SK-N-SH (cell line): ENCODE data around the gene SLC22A7. TPM values are rescaled to one million over a fixed set of nuclear protein-coding genes. Genes with fewer than 3 reads are reported as not detected.

ENCODE experiments used
- CTCF ChIA-PET: fragments of 300-600, 350-600 bp; formaldehyde crosslinking; extraction: SDS; loops from one replicate; lab custom pipeline; 2021; lab: Yijun Ruan, JAX
- POLR2A ChIA-PET: fragments of 350-600 bp; sonication (Branson Sonifier 250); formaldehyde crosslinking; extraction: SDS; loops from one replicate; lab custom pipeline; 2020; ENCODE audit warnings: antibody characterized with exemption, inconsistent platforms; lab: Yijun Ruan, JAX
- DNase-seq: peaks from one replicate; pipeline ENCODE4 v3.0.0; 2012
- H2AFZ ChIP-seq: fragments of 200-600 bp; sonication (generic); 2 replicates; pipeline ENCODE4 v1.8.1; 2016; ENCODE audit warnings: antibody characterized with exemption, mild to moderate bottlenecking, low read depth
- H3F3A ChIP-seq: fragments of 200-600 bp; sonication (generic); replicated peaks from 2 replicates; pipeline ENCODE3; 2016; ENCODE audit warnings: antibody characterized with exemption, mild to moderate bottlenecking; ENCODE audit not compliant: insufficient read depth
- H3K27ac ChIP-seq, 2 experiments: fragments of 200-500 bp in 1 of 2; fragments of 200-600 bp in 1 of 2; sonication (Bioruptor generic) in 1 of 2; sonication (generic), shearing (Covaris generic) in 1 of 2; 2 replicates each; pipeline versions ENCODE4 v1.5.1 to v1.6.1; 2014 to 2016; ENCODE audit warnings: low read depth in 2 of 2, inconsistent platforms in 1 of 2, low read length in 1 of 2, mild to moderate bottlenecking in 1 of 2, mixed read lengths in 1 of 2
- H3K27me3 ChIP-seq: fragments of 200-600 bp; sonication (generic), shearing (Covaris generic); 2 replicates; pipeline ENCODE4 v1.6.1; 2016; ENCODE audit warnings: mixed run types; ENCODE audit not compliant: insufficient read depth
- H3K36me3 ChIP-seq, 2 experiments: fragments of 200-500 bp in 1 of 2; fragments of 200-600 bp in 1 of 2; sonication (Bioruptor generic) in 1 of 2; sonication (generic) in 1 of 2; replicated peaks in 1 of 2; 2 replicates each; pipeline versions ENCODE3 to v1.5.1; 2014 to 2016; ENCODE audit warnings: low read length in 1 of 2, mild to moderate bottlenecking in 1 of 2; ENCODE audit not compliant: insufficient read depth in 2 of 2, control insufficient read depth in 1 of 2
- H3K4me1 ChIP-seq, 2 experiments: fragments of 200-500 bp in 1 of 2; fragments of 200-600 bp in 1 of 2; sonication (Bioruptor generic) in 1 of 2; sonication (generic), shearing (Covaris generic) in 1 of 2; 2 replicates each; pipeline versions ENCODE4 v1.5.1 to v1.6.1; 2014 to 2016; ENCODE audit warnings: low read depth in 1 of 2, low read length in 1 of 2, mixed run types in 1 of 2; ENCODE audit not compliant: insufficient read depth in 2 of 2, control insufficient read depth in 1 of 2
- H3K4me2 ChIP-seq: fragments of 200-600 bp; sonication (generic), shearing (Covaris generic); 2 replicates; pipeline ENCODE4 v1.6.1; 2017; ENCODE audit warnings: mixed run types
- H3K4me3 ChIP-seq, 2 experiments: fragments of 200-500 bp in 1 of 2; fragments of 200-600 bp in 1 of 2; sonication (Bioruptor generic) in 1 of 2; sonication (generic), shearing (Covaris generic) in 1 of 2; 2 replicates each; pipeline versions ENCODE4 v1.5.1 to v1.8.1; 2014 to 2016; ENCODE audit warnings: low read depth in 2 of 2, inconsistent platforms in 1 of 2, low read length in 1 of 2, mild to moderate bottlenecking in 1 of 2, mixed read lengths in 1 of 2, moderate library complexity in 1 of 2
- H3K79me2 ChIP-seq: fragments of 200-600 bp; sonication (generic); 2 replicates; pipeline ENCODE4 v1.8.1; 2017; ENCODE audit warnings: mild to moderate bottlenecking; ENCODE audit not compliant: insufficient read depth
- H3K9ac ChIP-seq: fragments of 200-600 bp; sonication (generic); 2 replicates; pipeline ENCODE4 v1.6.1; 2017; ENCODE audit warnings: mixed run types
- H3K9me2 ChIP-seq: fragments of 200-600 bp; sonication (generic); 2 replicates; pipeline ENCODE4 v1.6.1; 2017; ENCODE audit warnings: mixed run types
- H3K9me3 ChIP-seq: fragments of 200-600 bp; sonication (generic); 2 replicates; pipeline ENCODE4 v1.6.1; 2017; ENCODE audit warnings: mixed run types, mild to moderate bottlenecking, moderate library complexity
- H4K20me1 ChIP-seq: fragments of 200-600 bp; sonication (generic); 2 replicates; pipeline ENCODE4 v1.6.1; 2017; ENCODE audit warnings: mild to moderate bottlenecking, mixed run types; ENCODE audit not compliant: insufficient read depth
- EP300 ChIP-seq, 2 experiments: IDR thresholded peaks; 2 replicates each; pipeline versions ENCODE4 v1.4.0 to v1.6.1; 2012; ENCODE audit warnings: borderline replicate concordance in 1 of 2, low read depth in 1 of 2, low read length in 1 of 2
- FOXJ3 ChIP-seq: sonication (generic); formaldehyde crosslinking; IDR thresholded peaks from 2 replicates; pipeline ENCODE4 v1.5.1; 2020; ENCODE audit warnings: mild to moderate bottlenecking, missing genetic modification reagents
- GATA2 ChIP-seq: sonication (generic); formaldehyde crosslinking; IDR thresholded peaks from 2 replicates; pipeline ENCODE4 v1.5.0; 2020; ENCODE audit warnings: mild to moderate bottlenecking, missing genetic modification reagents
- MEF2A ChIP-seq: IDR thresholded peaks from 2 replicates; pipeline ENCODE4 v1.4.0; 2012; ENCODE audit warnings: low read depth, borderline replicate concordance
- MXI1 ChIP-seq: IDR thresholded peaks from 2 replicates; pipeline ENCODE4 v1.6.1; 2012; ENCODE audit warnings: mild to moderate bottlenecking, low read depth, low read length, improper control_type of control experiment
- NRF1 ChIP-seq: IDR thresholded peaks from 2 replicates; pipeline ENCODE4 v1.6.1; 2012; ENCODE audit warnings: low read depth, mild to moderate bottlenecking, low read length
- POLR2AphosphoS5 ChIP-seq: IDR thresholded peaks from 2 replicates; pipeline ENCODE4 v1.6.1; 2012; ENCODE audit warnings: low read depth, low read length
- RXRA ChIP-seq: IDR thresholded peaks from 2 replicates; pipeline ENCODE4 v1.4.0; 2012; ENCODE audit warnings: low read depth, mild to moderate bottlenecking, borderline replicate concordance
- SMC3 ChIP-seq: IDR thresholded peaks from 2 replicates; pipeline ENCODE4 v1.6.1; 2012; ENCODE audit warnings: low read depth, low read length, improper control_type of control experiment
- TAF1 ChIP-seq: IDR thresholded peaks from 2 replicates; pipeline ENCODE4 v1.6.1; 2012; ENCODE audit warnings: low read depth, mild to moderate bottlenecking, low read length, moderate library complexity, borderline replicate concordance
- TCF12 ChIP-seq: IDR thresholded peaks from 2 replicates; pipeline ENCODE4 v1.4.0; 2012
- WGBS: methylation state at CpG from one replicate; pipeline ENCODE4 v1.1.6; 2017; ENCODE audit warnings: low lambda C conversion rate; 5-methylcytosine and 5-hydroxymethylcytosine counted together
- polyA plus RNA-seq, 3 experiments: library from polyadenylated mRNA; depleted of rRNA; stranded (reverse); fragments of >200 nt; gene quantifications; 2 replicates each; pipeline ENCODE4 v1.2.3, GENCODE V29; 2012
- TF ChIP-seq, protein P1 (sequence below): fragments of 150-350 bp; IDR thresholded peaks from 2 replicates; pipeline ENCODE4 v1.6.1; 2016; ENCODE audit warnings: mild to moderate bottlenecking, low read depth, low read length
- TF ChIP-seq, protein P2 (sequence below): IDR thresholded peaks from 2 replicates; pipeline ENCODE4 v1.6.1; 2012; ENCODE audit warnings: mild to moderate bottlenecking, low read depth, low read length, moderate library complexity
- TF ChIP-seq, protein P3 (sequence below): IDR thresholded peaks from 2 replicates; pipeline ENCODE4 v1.4.0; 2012; ENCODE audit warnings: low read depth, borderline replicate concordance

SLC22A7 gene
- polyA plus RNA-seq, 1 of the 3 experiments (the other 2 are of a cell fraction) = not detected

DNA sequence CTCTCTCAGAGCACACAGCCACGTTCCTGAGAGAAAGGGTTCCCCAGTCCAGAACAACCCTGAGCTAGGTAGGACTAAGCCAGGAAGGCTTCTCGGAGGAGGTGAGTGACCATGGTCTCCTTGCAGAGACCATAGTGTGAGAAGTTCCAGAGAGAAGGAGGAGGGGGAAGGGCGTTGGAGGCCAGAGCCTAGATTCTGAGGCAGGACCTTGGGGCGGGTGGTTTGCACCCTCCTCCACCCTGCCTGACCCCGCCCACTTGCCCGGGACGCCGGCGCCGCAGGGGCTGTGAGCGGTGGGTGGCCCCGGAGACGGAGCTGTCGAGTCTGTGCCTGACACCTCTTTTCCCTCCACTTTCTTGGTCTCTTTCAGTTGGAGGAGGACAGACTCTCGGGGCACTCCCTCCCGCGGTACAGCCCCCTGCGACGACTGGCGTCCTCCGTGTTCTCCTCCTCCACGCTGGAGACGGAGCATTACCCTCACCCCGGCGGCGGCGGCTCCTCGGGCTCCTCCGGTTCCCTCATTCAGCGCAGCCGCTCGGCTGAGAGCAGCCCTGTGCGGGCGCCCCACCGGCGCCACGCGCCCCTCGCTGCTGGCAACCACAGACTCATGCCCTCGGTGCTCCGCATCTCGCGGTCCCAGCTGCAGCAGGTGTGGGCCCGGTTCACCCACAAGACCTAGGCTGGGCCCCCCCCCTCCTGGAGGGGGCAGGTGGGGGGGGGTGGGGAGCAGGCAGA lies 28.6 kb upstream of the SLC22A7 start:
- H3K9me3 ChIP-seq = no peaks in the 10 kb centered on the region
- peaks cover 0 to 17% of the 10 kb centered on the region in 2 experiments; a peak in 1 of 4 replicates for H3K4me1 ChIP-seq
- H3K9me2 ChIP-seq = no peaks in the 10 kb centered on the region
- H3K9ac ChIP-seq = no peak overlapping the region
- H4K20me1 ChIP-seq = no peaks in the 10 kb centered on the region
- CTCF ChIA-PET = interaction anchor here (0.6 to 2.4 kb wide), 3 partner anchors 23 to 181 kb away, joined by 3 to 8 read pairs (median 3); partner anchors contain the start of gene DNPH1
- TF ChIP-seq EP300 (IDR thresholded peaks at IDR 0.05; ENCODE audit: borderline replicate concordance in 1 of 2, low read depth in 1 of 2, low read length in 1 of 2) (no peak), MEF2A (no peak), MXI1 (no peak), GATA2 (CRISPR knock-in tag) (no peak), FOXJ3 (no peak), POLR2AphosphoS5 (no peak), NRF1 (no peak), TCF12 (no peak)
- POLR2A ChIA-PET = no interaction called here
- no peak for DNase-seq
- H3K4me2 ChIP-seq = no peak overlapping the region
- H3K4me3 ChIP-seq = no peak overlapping the region
- H3F3A ChIP-seq = no peaks in the 10 kb centered on the region
- H3K36me3 ChIP-seq = no peaks in the 10 kb centered on the region
- H2AFZ ChIP-seq = no peak overlapping the region
- 94% methylated on average over 27 of the region's 44 CpGs for WGBS
- H3K79me2 ChIP-seq = no peaks in the 10 kb centered on the region
- no peaks in the 10 kb centered on the region for H3K27me3 ChIP-seq
- H3K27ac ChIP-seq = no peak overlapping the region

DNA sequence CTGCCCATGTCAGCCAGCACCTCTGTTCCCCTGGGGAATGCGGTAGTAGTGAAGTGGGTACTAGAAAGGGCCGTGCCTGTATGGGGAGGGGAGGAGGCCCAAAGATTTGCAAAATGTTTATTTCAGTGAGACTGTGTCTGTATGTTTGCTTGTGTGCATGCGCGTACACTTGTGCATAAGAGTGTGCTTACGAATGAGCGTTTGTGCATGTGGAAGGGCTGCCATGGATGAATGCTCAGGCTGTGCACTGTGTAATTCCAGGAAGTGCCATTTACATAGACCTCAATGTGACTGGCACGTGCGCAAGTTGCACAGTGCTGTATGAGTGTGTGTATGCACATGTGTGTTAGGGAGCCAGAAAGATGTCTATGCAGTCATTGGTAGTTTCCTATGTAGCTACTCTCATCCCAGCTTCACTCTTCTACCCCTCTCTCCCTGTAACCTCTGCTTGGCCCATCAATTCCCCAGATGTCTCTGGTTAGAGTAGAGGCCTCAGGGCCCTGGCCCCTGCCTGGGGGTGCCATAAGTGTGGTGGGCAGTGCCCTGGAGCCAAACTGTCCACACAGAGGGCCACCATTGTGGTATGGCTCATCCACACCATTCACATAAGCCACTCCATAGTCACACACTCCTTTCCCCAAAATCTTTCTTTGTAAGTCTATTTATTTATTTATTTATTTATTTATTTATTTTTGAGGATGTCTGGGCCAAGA lies 26.8 kb upstream of the SLC22A7 start:
- POLR2A ChIA-PET = no interaction called here
- 94% methylated on average over 8 of the region's 8 CpGs for WGBS
- CTCF ChIA-PET = interaction anchor here (0.7 kb wide), 1 partner anchor 50 kb away, joined by 3 read pairs; no protein-coding TSS in a partner anchor
- Histone ChIP-seq H3K79me2 (no peaks in the 10 kb centered on the region), H3K4me2 (no peak overlapping the region), H3K4me1 (peaks cover 0 to 20% of the 10 kb centered on the region in 2 experiments; a peak in 1 of 4 replicates), H3K27me3 (no peaks in the 10 kb centered on the region), H3K27ac (no peak overlapping the region), H2AFZ (no peak overlapping the region), H3K9ac (no peak overlapping the region), H3K9me2 (no peaks in the 10 kb centered on the region), H3K9me3 (no peaks in the 10 kb centered on the region), H3F3A (no peaks in the 10 kb centered on the region), H3K4me3 (no peak overlapping the region), H4K20me1 (no peaks in the 10 kb centered on the region), H3K36me3 (no peaks in the 10 kb centered on the region)
- DNase-seq = no peak
- TF ChIP-seq, protein P1, sequence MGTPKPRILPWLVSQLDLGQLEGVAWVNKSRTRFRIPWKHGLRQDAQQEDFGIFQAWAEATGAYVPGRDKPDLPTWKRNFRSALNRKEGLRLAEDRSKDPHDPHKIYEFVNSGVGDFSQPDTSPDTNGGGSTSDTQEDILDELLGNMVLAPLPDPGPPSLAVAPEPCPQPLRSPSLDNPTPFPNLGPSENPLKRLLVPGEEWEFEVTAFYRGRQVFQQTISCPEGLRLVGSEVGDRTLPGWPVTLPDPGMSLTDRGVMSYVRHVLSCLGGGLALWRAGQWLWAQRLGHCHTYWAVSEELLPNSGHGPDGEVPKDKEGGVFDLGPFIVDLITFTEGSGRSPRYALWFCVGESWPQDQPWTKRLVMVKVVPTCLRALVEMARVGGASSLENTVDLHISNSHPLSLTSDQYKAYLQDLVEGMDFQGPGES = no peak
- TF ChIP-seq MXI1 (no peak), TAF1 (no peak), SMC3 (no peak), MEF2A (no peak), RXRA (no peak)
- TF ChIP-seq, protein P2, sequence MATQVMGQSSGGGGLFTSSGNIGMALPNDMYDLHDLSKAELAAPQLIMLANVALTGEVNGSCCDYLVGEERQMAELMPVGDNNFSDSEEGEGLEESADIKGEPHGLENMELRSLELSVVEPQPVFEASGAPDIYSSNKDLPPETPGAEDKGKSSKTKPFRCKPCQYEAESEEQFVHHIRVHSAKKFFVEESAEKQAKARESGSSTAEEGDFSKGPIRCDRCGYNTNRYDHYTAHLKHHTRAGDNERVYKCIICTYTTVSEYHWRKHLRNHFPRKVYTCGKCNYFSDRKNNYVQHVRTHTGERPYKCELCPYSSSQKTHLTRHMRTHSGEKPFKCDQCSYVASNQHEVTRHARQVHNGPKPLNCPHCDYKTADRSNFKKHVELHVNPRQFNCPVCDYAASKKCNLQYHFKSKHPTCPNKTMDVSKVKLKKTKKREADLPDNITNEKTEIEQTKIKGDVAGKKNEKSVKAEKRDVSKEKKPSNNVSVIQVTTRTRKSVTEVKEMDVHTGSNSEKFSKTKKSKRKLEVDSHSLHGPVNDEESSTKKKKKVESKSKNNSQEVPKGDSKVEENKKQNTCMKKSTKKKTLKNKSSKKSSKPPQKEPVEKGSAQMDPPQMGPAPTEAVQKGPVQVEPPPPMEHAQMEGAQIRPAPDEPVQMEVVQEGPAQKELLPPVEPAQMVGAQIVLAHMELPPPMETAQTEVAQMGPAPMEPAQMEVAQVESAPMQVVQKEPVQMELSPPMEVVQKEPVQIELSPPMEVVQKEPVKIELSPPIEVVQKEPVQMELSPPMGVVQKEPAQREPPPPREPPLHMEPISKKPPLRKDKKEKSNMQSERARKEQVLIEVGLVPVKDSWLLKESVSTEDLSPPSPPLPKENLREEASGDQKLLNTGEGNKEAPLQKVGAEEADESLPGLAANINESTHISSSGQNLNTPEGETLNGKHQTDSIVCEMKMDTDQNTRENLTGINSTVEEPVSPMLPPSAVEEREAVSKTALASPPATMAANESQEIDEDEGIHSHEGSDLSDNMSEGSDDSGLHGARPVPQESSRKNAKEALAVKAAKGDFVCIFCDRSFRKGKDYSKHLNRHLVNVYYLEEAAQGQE = no peak
- TF ChIP-seq, protein P3, sequence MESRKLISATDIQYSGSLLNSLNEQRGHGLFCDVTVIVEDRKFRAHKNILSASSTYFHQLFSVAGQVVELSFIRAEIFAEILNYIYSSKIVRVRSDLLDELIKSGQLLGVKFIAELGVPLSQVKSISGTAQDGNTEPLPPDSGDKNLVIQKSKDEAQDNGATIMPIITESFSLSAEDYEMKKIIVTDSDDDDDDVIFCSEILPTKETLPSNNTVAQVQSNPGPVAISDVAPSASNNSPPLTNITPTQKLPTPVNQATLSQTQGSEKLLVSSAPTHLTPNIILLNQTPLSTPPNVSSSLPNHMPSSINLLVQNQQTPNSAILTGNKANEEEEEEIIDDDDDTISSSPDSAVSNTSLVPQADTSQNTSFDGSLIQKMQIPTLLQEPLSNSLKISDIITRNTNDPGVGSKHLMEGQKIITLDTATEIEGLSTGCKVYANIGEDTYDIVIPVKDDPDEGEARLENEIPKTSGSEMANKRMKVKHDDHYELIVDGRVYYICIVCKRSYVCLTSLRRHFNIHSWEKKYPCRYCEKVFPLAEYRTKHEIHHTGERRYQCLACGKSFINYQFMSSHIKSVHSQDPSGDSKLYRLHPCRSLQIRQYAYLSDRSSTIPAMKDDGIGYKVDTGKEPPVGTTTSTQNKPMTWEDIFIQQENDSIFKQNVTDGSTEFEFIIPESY = no peak
- TF ChIP-seq, all 33 proteins: peak for 0
